ENCODE results near the gene CCDC183.
"Not testable (repeated sequence)": the region's sequence is repeated elsewhere in the genome, so short reads cannot be mapped to it uniquely, and the experiment has no call there.

CCDC183 gene

GRCh38 chr9:136837146-136837855 is 41.2 kb downstream of the CCDC183 start:
- DNase-seq (ENCODE audit: low read depth in 2 of 2, low spot score in 1 of 2), result no peak

- not testable (repeated sequence) for DNase-seq (ENCODE audit: low read depth in 2 of 2, low spot score in 1 of 2)
Observed at GRCh38 chr9:136837856-136838277, 41.7 kb downstream of the CCDC183 start.

GRCh38 chr9:136838314-136839228 is 42.4 kb downstream of the CCDC183 start:
- no peak for DNase-seq (ENCODE audit: low read depth in 2 of 2, low spot score in 1 of 2)

- no peak for DNase-seq (ENCODE audit: low read depth in 2 of 2, low spot score in 1 of 2)
Observed at GRCh38 chr9:136839229-136840139, 43.3 kb downstream of the CCDC183 start.

GRCh38 chr9:136840140-136840876 is 44.2 kb downstream of the CCDC183 start:
- no peak for DNase-seq (ENCODE audit: low read depth in 2 of 2, low spot score in 1 of 2)

GRCh38 chr9:136840877-136841645 is 44.9 kb downstream of the CCDC183 start:
- no peak for DNase-seq (ENCODE audit: low read depth in 2 of 2, low spot score in 1 of 2)

- DNase-seq (ENCODE audit: low read depth in 2 of 2, low spot score in 1 of 2), result not testable (repeated sequence)
Observed at GRCh38 chr9:136841646-136842379, 45.7 kb downstream of the CCDC183 start.

- peak; percentile 47 to 61 for DNase-seq (ENCODE audit: low read depth in 2 of 2, low spot score in 1 of 2)
Observed at GRCh38 chr9:136842380-136842948, 46.3 kb downstream of the CCDC183 start, which contains the start of gene AJM1. AJM1 (plus strand) TSS chr9:136842478; CDS start chr9:136844415, 1,937 bp downstream.

GRCh38 chr9:136843159-136843800 is 47.1 kb downstream of the CCDC183 start:
- DNase-seq (ENCODE audit: low read depth in 2 of 2, low spot score in 1 of 2), result not testable (repeated sequence)

- DNase-seq (ENCODE audit: low read depth in 2 of 2, low spot score in 1 of 2), result peak in 1 of 2 donors; percentile 29
Observed at GRCh38 chr9:136843801-136844740, 47.9 kb downstream of the CCDC183 start.

GRCh38 chr9:136844761-136845464 is 48.8 kb downstream of the CCDC183 start:
- no peak for DNase-seq (ENCODE audit: low read depth in 2 of 2, low spot score in 1 of 2)

- no peak for DNase-seq (ENCODE audit: low read depth in 2 of 2, low spot score in 1 of 2)
Observed at GRCh38 chr9:136845465-136846260, 49.5 kb downstream of the CCDC183 start.

GRCh38 chr9:136846376-136847087 is 50.4 kb downstream of the CCDC183 start:
- DNase-seq (ENCODE audit: low read depth in 2 of 2, low spot score in 1 of 2), result no peak

GRCh38 chr9:136847088-136847825 is 51.1 kb downstream of the CCDC183 start:
- no peak for DNase-seq (ENCODE audit: low read depth in 2 of 2, low spot score in 1 of 2)

Data from stimulated activated CD8-positive, alpha-beta memory T cell treated with anti-CD3 and anti-CD28 coated beads, Interleukin-4, amount 100 ng/mL, for 1 hour (primary cell).